ENCODE results near the gene SLC36A1.
A peak's percentile ranks its signal among the peaks of the same experiment; 100 is the strongest.

The SLC36A1 gene

GRCh38 chr5:151447174-151448037 is at the start of gene SLC36A1:
Gene SLC36A1 (plus strand): TSS chr5:151447603. CDS start chr5:151458793, 11,190 bp downstream.
- peak; percentile 94 for DNase-seq

GRCh38 chr5:151405334-151406160 is 41.9 kb upstream of the SLC36A1 start:
- DNase-seq: no peak

GRCh38 chr5:151406322-151406947 is 41.0 kb upstream of the SLC36A1 start:
- DNase-seq: peak; percentile 39

GRCh38 chr5:151408591-151409230 is 38.7 kb upstream of the SLC36A1 start:
- no peak for DNase-seq

- no peak for DNase-seq
Observed at GRCh38 chr5:151413800-151414199, 33.6 kb upstream of the SLC36A1 start.

- DNase-seq: no peak
Observed at GRCh38 chr5:151414536-151414935, 32.9 kb upstream of the SLC36A1 start.

- DNase-seq: no peak
Observed at GRCh38 chr5:151417712-151418111, 29.7 kb upstream of the SLC36A1 start.

- no peak for DNase-seq
Observed at GRCh38 chr5:151420127-151420526, 27.3 kb upstream of the SLC36A1 start.

- no peak for DNase-seq
Observed at GRCh38 chr5:151424892-151425523, 22.4 kb upstream of the SLC36A1 start.

GRCh38 chr5:151426347-151426746 is 21.1 kb upstream of the SLC36A1 start:
- peak; percentile 70 for DNase-seq

- peak; percentile 27 for DNase-seq
Observed at GRCh38 chr5:151427258-151427657, 20.1 kb upstream of the SLC36A1 start.

GRCh38 chr5:151430731-151431130 is 16.7 kb upstream of the SLC36A1 start:
- no peak for DNase-seq

GRCh38 chr5:151431666-151432065 is 15.7 kb upstream of the SLC36A1 start:
- peak; percentile 7 for DNase-seq

- DNase-seq: peak; percentile 87
Observed at GRCh38 chr5:151432210-151432609, 15.2 kb upstream of the SLC36A1 start.

GRCh38 chr5:151434570-151435237 is 12.7 kb upstream of the SLC36A1 start:
- DNase-seq: no peak

GRCh38 chr5:151448038-151448985 is 909 bp downstream of the SLC36A1 start:
- peak; percentile 50 for DNase-seq

GRCh38 chr5:151449297-151449696 is 1.9 kb downstream of the SLC36A1 start:
- no peak for DNase-seq

- no peak for DNase-seq
Observed at GRCh38 chr5:151449839-151450238, 2.4 kb downstream of the SLC36A1 start.

GRCh38 chr5:151450605-151451004 is 3.2 kb downstream of the SLC36A1 start:
- DNase-seq: no peak
